Cerebellar cortex (tissue), 1 donor: ENCODE measurements around the gene LRP8.

ENCODE experiments used
- DNase-seq: peaks from one replicate; pipeline ENCODE4 v3.0.0-alpha.2; 2015; ENCODE audit warnings: low spot score

LRP8 gene

DNA sequence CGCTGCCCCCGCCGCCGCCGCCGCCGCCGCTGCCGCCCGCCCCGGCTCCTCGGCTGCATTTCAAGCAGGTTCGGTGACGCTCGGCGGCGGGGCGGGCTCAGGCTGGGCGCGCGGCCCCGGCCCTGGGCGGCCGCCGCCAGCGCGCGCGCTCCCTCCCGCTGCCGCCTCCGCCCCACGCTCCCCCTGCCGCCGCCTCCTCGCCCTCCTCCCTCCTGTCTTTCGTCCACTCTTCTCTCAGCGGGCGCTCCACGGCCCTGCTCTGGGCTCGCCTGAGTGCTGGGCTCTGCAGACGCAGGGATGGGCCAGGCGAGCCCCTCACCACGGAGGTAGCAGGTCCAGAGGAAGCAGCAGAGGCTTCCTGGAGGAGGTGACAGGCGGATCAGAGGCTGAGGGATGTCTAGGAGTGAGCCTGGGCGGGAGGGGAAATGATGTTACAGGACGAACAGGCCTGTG, at the start of gene LRP8:
TSS of gene LRP8 (minus strand) at position 62 of the 453 bp plus-strand sequence. CDS start 158 bp downstream, outside the sequence.
- DNase-seq: peak; percentile 55

DNA sequence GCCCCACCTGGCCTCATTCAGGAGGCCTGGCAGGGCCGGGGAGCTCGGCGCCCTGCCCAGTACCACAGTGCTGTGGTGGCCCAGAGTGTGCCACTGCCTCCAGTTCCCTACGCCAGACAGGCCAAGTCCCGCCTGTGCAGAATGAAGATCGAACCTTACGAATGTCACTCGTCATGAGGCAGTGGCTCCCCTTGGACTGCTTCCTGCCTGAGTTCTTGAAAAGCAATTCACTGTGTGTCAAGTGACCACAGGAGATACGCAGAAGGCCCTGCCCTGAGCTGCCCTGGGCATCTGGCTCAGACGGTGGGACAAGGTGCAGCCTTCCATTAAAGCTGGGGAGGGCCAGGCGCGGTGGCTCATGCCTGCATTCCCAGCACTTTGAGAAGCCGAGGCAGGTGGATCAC, 49.6 kb upstream of the LRP8 start:
- DNase-seq: no peak

DNA sequence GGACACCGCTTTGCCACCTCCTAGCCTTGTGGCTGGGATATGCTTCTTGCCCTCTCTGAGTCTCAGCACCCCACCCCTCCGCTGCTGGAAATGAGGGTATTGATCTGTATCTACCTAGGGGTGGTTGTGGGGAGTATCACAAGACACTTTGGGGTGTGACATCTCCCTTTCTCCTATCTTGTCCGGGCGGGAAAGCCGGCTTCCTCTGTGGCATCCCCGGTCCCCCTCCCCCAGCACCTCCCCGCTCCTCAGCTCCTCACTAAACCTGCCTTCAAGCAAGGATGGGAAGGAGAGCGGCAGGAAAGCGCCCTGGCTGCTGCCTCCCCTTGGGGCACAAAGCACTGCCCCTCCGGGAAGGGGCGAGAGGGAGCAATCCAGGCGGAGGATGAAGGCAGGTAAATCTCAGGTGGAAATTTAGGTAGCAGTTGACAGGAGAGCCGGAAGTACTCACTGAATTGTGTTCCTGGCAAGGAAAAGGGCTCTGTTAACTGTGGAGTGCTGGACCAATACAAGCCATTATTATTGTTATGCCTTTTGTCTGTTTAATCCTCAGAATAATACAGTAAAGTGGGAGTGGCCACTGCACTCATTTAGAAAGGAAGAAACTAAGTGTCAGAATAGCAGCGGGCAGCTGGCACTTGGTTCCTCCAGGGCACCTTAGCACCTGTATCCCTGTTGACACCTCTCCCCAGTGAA, 49.0 kb upstream of the LRP8 start:
- no peak for DNase-seq

DNA sequence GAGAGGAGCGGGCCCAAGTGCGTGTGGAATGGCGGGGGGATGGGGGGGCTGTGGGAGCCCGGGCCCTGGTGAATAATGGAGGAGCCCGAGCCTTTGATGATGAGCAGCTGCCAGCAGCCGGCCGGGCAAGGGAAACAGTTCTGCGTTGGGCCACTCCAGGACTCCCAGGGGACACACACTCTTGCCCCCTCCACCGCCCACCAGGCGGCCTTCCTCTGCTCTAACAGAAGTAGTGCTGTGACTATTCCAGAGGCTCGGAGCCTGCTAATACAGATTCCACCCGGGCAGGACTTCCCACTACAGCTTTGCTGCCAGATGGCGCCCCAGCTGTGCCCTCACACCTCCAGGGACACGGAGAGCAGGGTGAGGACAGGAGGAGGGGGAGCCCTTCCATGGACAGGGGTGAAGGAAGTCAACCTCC, 48.2 kb upstream of the LRP8 start:
- DNase-seq: no peak

DNA sequence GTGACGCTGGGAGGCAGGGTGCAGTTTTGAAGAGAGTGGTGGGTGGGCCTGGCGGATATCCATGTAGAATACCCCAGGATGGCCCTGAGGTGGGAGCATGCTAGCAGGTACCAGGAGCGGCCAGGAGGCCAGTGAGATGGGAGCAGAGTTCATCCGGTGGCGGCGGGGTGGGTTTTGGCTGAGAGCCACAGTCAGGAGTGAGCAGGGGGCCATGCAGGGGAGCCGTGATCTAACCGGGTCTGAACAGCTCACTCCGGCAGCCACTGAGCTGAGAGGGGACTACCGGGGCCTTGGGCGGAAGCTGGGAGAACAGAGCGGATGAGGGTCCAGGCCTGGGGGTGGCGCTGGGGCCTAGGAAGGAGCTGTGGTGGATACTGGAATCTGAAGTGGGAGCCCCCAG, 47.6 kb upstream of the LRP8 start:
- no peak for DNase-seq

DNA sequence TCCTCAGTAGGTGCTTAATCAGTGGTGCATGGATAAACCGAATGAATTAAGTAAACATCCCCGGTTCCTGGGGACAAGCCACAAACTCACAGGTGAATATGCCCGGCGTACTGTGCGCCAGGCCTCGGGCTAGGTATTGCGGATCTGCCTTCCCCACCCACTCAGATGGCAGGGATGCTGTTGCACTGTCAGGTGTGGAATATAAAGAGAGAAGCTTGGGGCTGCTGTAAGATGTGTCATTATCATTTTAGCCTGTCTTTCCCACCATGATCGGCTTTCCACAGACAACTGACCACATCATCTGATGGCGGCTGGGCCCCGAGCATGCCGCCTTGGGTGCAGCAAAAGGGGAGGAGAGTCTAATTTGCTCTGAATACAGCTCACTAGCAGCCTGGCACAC, 45.4 kb upstream of the LRP8 start:
- no peak for DNase-seq

DNA sequence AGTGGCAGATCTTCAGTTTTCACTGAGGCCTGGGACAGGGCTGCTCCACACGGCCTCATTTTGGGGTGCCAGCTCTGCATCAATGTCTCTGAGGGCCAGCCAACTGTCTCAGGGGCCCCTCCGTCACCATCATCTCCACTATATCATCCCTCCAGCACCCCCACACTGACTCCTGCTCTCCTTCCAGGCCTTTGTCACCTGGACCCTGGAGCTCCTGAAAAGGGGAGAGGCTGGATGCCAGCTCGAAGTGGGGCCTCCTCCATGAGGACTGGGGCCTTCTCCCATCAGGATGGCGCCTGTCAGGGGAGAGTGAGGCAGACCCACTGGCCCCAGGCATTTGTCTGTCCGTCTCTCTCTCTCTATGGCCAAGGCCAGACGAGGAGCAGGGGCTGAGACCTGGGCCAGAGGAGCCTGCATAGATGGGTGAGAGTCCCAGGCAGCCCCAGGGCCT, 44.7 kb upstream of the LRP8 start:
- no peak for DNase-seq

DNA sequence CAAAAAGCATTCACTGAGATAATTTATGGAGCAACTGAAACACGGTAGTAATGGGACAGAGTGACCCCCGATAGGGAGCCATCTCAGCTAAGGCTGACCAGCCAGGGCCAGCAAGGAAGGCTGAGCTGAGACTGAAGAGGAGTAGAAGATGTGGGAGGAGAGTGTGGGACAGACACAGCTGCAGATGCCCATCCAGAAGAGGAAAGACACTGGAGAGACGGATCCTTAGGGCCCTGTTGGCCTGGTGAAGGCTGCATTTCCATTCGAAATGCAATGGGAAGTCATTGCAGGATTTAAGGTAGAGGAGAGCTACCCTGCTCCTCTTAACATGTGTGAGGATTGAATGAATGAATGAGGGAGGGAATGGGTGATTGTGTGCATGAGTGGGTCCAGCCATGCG, 44.0 kb upstream of the LRP8 start:
- DNase-seq: no peak

DNA sequence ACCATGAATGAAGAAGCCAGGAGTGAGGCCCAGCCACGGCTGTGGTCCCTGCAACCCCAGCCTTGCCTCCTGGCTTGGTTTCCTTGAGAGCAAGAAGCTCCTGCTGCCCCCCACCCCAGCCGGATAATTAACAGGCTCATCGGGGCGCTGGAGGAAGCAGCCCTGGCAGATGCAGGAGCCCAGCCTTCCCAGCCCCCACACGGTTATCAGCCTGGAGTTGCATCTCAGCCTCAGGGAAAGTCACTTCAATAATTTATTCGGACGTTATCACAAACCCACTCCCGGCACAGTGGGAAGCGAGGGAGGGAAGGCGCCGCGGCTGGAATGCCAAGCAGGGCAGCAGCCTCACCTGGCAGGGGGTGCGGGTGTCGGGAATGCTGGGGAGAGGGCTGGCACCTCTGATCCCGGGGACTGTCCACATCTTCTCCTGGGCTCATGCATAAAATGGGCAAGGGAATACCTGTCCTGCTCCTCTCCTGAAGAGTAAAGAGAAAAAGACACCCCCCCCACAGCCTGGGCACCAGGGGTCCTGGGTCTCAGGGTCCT, 43.3 kb upstream of the LRP8 start:
- DNase-seq: no peak

DNA sequence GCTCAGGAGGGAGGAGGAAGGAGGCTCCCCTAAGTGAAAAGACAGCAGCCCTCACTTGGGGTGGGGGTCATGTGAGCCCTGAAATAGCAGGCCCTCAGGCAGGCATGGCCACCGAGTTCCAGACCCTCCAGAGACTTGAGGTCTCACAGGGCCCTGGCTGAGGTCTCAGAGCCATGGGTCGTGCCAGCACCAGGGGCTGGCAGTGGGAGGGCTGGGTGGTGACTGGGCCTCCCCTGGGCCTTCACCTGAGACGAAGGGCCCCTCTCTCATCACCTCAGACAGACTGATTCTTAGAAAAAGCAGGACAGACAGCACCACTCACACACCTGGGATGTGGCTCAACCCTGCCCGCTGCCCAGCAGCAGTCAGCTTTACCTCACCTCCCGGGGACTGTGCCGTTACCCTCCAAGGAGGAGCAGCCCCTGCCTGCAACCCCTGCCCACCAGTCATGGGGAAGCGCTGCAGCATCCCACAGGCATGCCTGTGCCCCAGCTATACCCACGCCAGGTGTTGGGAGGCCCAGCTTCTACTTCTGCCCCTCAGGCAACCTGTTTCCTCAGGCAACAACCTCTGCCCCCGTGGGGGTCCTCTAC, 42.6 kb upstream of the LRP8 start:
- DNase-seq: no peak

DNA sequence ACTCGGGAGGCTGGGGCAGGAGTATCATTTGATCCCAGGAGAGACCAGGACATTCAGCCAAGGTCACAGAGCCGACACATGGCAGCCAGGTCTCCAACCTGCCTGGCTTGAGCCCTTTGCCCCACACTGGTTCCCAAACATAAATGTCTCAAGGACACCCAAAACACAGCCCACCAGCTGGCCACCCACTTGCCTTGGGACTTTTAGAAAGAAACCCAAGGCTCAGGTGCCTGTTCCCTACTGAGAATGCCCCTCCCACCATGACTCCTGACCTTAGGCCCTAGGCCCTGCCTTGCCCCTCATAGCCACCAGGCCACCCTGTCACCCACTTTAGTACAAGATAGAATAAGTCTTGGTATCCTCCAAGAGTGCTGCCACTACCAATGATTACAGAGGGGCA, 41.9 kb upstream of the LRP8 start:
- DNase-seq: no peak

DNA sequence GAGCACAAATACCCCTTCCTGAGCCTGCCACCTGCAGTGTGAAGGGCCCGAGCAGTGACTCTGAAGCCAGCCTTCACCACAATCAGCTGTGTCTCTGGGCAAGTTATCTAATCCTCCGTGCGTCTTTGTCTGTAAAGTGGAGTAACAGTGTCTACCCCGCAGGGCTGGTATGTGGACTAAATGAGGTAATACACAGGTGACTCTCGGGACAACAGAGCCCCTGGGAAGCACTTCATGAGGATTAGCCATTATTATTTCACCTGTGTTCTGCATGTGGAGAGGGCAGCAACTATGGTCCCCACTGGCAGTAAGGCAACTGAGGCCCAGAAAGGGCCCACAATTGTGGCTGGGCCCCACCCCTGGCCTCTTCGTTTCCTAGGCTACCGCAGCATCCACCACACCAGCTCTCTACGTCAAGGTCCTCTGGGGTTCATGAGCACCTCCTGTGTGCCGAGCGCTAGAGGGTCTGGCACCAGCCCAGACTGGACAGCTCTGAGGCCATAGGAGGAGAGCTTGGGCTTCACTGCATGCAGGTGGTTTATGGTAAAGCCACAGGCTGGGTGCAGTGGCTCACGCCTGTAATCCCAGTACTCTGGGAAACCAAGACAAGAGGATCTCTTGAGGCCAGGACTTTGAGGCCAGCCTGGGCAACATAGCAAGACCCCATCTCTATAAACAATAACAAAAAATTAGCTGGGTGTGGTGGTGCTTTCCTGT, 41.3 kb upstream of the LRP8 start:
- DNase-seq: no peak

DNA sequence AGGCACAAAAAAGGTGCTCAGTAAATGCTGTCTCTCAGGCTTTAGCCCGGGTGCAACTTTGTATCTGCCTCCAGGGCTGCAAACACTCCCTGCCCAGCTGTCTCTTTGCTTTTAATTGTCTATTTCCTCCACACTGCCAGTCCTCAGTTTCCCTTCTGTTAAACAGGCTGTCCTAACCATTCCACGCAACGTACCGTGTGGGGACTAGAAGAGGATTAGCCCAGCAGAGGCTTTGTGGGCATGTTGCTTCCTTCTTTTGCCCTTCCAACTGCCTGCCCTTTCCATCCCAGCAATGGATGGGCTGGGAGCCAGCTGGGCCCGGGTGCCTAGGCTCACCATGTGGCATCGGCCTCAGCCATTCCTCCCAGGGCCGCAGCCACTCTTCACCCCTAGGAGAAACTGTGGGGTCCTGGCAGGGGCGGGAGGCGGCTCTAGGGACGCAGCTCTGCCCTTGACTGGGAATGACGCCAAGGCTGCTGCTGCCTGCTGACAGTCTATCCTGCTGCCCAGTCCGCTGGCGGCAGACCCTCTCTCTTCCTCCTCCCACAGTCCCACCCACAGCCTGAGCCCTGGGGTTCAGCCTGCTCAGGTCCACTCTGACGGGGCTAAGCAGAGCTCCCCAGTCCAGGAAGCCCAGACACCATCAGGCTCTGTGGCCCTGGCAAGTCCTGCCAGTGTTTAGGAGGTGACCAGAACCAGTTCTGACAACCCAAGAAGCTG, 40.6 kb upstream of the LRP8 start:
- peak; percentile 22 for DNase-seq

DNA sequence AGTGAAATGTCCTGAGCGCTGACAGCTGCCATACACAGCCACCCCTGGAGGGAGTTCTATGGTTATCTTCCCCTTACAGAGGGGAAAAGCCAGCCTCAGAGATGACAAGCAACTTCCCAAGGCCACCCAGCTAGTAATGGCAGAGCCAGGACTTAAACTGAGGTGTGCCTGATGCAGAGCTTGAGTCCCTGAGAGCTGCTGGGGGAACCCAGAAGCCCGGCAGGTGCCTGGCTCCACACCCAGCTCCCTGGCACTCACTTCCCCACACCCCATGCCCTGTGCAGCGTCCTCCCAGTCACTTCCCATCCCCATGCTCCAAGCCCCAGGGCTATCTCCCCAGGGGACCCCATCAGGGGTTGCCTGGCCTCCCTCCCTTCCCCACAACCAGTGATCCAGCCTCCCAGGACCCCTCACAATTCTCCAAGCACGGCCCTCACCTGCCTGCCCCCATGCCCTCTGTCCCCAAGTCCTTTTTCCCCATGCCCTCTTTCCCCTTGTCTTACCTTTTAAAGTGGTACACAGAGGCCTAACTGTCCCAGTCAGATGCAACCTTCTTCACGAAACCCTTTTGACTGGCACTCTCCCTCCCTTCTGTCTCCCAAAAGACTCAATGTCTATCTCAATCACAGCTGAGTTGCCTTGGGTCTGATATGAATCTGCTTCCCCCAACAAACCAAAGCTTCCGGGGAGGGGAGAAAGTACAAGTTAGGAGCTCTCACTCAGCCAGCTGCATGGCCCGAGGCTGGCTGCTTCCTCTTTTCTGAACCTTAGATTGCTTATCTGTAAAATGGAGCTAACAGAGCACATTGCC, 39.8 kb upstream of the LRP8 start:
- DNase-seq: no peak

DNA sequence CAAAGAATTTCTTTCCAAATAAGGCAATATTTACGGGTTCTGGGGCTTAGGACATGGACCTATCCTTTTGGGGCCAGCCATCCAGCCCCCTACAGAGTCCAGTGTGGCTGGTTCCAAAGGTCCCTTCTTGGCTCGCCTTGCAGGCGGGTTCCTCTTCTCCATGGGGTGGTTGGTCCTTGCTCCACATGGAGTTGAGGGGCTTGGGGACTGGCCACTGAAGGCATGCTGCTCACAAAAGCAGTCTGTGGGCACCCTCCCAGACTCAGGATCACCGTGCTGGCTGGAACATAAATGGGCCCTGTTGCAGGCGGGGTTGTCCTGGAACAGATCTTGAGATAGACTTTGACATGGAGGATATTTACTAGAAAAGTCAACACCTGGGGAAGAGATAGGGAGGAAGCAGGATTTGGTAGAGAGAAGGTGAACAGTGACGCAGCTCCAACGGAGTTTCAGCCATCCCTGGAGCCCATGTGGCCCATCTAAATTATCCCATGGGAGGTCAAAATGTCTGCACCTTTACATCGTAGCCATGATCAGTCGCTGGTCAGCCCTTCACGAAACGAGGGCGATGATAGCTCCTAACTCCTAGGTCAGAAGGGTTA, 39.1 kb upstream of the LRP8 start:
- no peak for DNase-seq

DNA sequence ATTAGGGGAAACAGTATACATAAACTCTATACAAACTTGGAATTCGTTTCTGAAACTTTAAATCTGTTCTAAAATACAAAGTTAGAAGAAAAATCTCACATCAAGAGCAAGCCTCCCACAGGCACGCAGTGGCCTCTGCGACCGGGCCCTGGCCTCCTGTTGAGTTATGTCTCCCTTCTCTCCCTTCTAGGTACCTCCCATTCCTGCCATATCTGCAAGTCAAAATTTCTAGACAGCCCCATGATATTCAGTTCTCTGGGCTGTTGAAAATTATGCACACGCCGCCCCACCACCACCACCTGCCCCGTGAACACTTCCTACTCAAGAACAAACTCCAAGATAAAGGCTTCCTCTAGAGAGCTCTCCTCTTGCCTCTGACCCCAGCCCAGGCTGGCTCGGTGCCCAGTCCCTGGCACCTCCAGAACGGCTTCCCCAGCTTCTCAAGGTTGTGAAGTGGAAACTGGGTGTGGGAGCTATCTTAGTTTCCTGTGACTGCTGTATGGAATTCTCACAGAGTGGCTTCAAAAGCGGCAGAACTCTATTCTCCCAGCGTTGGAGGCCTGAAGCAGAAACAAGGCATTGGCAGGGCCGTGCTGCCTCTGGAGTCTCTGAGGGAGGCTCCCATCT, 37.7 kb upstream of the LRP8 start:
- DNase-seq: no peak

DNA sequence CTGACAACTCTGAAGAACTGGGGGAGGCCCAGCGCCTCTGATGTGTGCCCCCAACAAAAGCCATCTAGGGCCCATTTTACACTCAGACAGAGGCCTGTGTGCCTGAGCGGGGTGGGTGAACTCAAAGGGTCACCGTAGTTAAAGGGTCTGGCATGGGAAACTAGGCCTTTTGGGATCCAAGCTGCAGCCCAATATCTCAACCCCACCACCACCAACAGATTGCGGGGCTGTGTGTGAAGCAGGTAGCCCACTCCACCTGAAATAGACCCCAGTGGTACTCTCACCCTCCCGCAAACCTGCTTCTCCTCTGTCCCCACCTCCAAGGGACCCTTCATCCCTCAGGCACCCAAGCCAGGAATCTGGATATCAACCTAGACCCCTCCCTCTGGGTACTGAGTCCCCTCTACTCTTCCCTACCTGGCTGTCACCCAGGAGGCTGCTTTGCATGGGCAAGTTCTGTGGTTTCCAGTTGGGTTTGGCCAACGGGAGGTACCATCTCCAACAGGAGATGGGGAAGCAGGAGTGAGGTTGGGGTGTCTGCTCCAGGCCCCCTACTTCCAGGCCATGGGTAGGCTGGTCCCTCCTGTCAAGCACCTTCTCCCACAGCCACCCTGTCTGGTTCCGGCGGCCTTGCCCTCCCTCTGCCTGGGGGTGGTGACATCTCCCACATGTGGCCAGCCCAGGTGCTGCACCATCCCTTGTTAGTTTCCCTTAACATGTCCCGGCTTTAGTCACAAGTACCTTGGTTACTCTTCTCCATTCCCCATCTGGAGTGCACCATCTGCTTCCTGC, 35.2 kb upstream of the LRP8 start:
- DNase-seq: no peak

DNA sequence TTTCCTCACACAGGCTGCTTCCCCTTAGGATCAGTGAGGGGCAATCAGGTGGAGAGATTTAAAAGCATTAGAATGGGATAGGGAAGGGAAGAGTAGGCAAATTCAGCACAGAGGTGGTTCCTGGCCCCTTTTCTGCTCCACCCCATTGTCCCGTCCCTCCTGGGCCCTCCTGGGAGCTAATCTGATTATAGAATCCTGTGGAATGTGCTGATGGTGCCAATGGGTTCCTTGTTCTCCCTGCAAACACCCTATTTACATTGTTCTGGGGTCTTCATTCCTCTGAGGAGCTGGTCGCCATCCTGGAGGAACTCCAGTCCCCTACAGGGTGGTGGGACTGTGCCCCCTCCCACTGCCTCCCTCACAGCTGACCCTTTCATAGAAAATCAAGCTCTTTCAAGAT, 34.4 kb upstream of the LRP8 start:
- no peak for DNase-seq

DNA sequence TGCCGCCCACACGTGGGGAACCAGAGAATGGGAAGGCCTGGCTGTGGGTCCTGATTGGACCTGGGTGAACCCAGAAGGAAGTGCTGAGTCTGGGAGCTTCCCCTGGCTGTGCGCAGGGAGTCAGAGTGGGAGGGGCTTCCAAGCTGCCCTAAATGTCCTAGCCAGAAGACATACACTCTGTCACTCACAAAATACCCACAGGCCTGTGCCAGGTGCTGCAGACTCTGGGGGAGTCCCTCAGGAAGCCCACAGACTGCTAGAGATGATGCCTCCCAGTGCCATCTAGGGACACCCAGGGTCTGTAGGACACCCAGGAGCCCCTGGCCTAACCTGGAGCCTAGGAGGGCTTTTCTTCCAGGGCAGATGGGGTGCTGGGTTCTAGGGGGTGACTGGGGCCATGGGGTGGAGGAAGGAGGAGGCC, 33.7 kb upstream of the LRP8 start:
- no peak for DNase-seq

DNA sequence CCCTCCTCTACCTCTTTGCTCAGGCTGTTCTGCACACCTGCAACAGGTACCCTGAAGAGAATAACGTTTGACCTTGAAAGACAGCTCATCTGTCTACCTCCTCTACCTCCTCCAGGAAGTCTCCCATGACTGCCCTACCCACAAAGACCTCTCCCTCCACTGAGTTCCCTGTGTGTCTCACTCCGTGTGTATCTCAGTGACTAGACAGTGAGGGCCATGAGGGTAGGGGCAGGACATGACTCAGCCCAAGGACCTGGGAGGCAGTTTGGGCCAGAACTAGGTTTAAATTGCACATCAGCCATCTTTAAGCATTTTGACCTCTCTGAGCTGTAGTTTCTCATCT, 32.0 kb upstream of the LRP8 start:
- DNase-seq: no peak
